CD4-positive, alpha-beta T cell treated with Interleukin-17A for 1 hour (primary cell): ENCODE measurements around the gene FBXL4.

ENCODE experiments used
- DNase-seq: peaks from one replicate; pipeline ENCODE4 v3.0.0-alpha.2; 2020

FBXL4 gene

GRCh38 chr6:98947411-98948292, at the start of gene FBXL4:
Gene FBXL4 (minus strand): TSS chr6:98947946. CDS start chr6:98926988, 20,958 bp downstream.
- DNase-seq: peak; percentile 81

GRCh38 chr6:98995116-98995515, 47.4 kb upstream of the FBXL4 start:
- DNase-seq: no peak

- no peak for DNase-seq
Observed at GRCh38 chr6:98992535-98992934, 44.8 kb upstream of the FBXL4 start.

- no peak for DNase-seq
Observed at GRCh38 chr6:98986071-98986615, 38.4 kb upstream of the FBXL4 start.

- DNase-seq: no peak
Observed at GRCh38 chr6:98985391-98985790, 37.6 kb upstream of the FBXL4 start.

- DNase-seq: no peak
Observed at GRCh38 chr6:98984121-98984520, 36.4 kb upstream of the FBXL4 start.

GRCh38 chr6:98981473-98981872, 33.7 kb upstream of the FBXL4 start:
- DNase-seq: no peak

- DNase-seq: no peak
Observed at GRCh38 chr6:98980819-98981218, 33.1 kb upstream of the FBXL4 start.

GRCh38 chr6:98977671-98978292, 30.0 kb upstream of the FBXL4 start:
- no peak for DNase-seq

GRCh38 chr6:98976674-98977385, 29.1 kb upstream of the FBXL4 start:
- DNase-seq: no peak

GRCh38 chr6:98975421-98975820, 27.7 kb upstream of the FBXL4 start:
- DNase-seq: no peak

GRCh38 chr6:98974309-98974708, 26.6 kb upstream of the FBXL4 start:
- DNase-seq: no peak

GRCh38 chr6:98973571-98973970, 25.8 kb upstream of the FBXL4 start:
- DNase-seq: no peak

GRCh38 chr6:98971303-98971702, 23.6 kb upstream of the FBXL4 start:
- no peak for DNase-seq

GRCh38 chr6:98970469-98970868, 22.7 kb upstream of the FBXL4 start:
- DNase-seq: no peak

GRCh38 chr6:98967616-98968015, 19.9 kb upstream of the FBXL4 start:
- no peak for DNase-seq

- DNase-seq: no peak
Observed at GRCh38 chr6:98959631-98960030, 11.9 kb upstream of the FBXL4 start.

GRCh38 chr6:98958776-98959175, 11.0 kb upstream of the FBXL4 start:
- no peak for DNase-seq

- no peak for DNase-seq
Observed at GRCh38 chr6:98957450-98957849, 9.7 kb upstream of the FBXL4 start.

- no peak for DNase-seq
Observed at GRCh38 chr6:98949589-98949988, 1.8 kb upstream of the FBXL4 start.

GRCh38 chr6:98946879-98947410, 801 bp downstream of the FBXL4 start:
- DNase-seq: peak; percentile 38

GRCh38 chr6:98946266-98946878, 1.4 kb downstream of the FBXL4 start:
- DNase-seq: no peak
